IPS-NIHi7 (cell line): ENCODE results near the gene ZNF761.
"Not testable (repeated sequence)": the region's sequence is repeated elsewhere in the genome, so short reads cannot be mapped to it uniquely, and the experiment has no call there.

Experiments
- DNase-seq: peaks from one replicate; pipeline ENCODE4 v3.0.0; 2012; ENCODE audit warnings: mixed read lengths; ENCODE audit errors: extremely low spot score

ZNF761 gene

GRCh38 chr19:53460131-53460721, 28.4 kb downstream of the ZNF761 start:
- not testable (repeated sequence) for DNase-seq

- no peak for DNase-seq
Observed at GRCh38 chr19:53461866-53462265, 30.1 kb downstream of the ZNF761 start.

DNA sequence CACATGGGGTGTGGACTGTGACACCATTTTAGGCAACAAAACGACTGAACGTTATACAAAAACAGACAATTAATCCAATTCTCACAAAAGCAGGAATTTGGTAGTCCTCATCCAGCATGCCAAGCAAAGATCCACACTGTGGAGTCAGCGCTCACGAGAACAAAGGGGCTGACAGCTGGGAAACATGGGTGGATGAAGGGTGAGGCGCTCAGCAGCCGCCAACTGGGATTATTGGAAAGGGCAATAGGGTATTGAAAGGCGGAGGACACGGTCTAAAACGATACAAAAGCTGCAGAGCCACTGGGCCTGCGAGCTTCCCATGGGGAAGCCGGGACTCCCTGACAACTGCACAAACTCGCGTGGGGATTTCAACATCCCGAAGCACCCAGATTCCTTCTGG, 31.1 kb downstream of the ZNF761 start:
- no peak for DNase-seq

DNA sequence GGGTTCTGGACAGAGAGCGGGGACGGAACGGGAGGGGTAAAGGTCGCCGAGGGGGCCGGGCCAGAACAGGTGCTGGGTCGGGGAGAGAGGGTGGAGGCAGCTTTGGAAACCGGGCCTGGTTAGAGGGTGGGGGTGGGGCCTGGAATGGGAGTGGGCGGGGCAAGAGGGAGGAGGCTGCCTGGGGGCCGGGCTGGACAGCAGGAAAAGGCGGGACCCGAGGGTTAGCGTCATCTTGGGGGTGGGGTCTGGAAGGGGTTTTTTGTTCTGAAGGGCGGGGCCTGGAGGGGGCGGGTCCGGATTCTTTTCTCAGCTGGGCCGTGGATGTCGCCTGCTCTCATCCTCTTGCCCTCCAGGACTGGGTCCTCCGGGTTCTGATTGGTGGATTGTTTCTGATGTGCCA, 31.5 kb downstream of the ZNF761 start:
- peak; percentile 94 for DNase-seq

GRCh38 chr19:53466726-53467484, 35.1 kb downstream of the ZNF761 start:
- peak; percentile 26 for DNase-seq

GRCh38 chr19:53467485-53468262, 35.9 kb downstream of the ZNF761 start, which contains the start of gene ZNF813:
Gene ZNF813 (plus strand): TSS chr19:53467733. CDS start chr19:53483823, 16,090 bp downstream.
- DNase-seq = peak; percentile 92

- DNase-seq = not testable (repeated sequence)
Observed at GRCh38 chr19:53468628-53469027, 36.8 kb downstream of the ZNF761 start.

DNA sequence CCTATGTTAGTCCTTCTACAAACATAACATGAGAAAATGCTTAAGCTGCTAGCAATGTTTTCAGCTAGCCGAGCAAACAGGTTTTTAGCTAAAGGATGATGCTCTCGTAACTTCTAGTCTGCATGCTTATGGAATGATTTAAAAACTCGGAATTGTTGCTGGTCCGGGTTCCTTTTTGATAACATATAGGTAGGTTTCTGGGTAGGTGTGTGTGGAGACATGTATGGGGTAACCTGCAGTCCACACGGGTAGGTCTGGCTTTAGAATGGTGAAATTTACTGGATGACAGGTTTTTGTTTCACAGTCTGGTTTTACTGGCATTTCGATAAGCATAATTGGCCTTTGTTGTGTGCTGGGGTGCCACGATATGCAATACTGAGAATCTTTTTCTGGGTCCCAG, 40.1 kb downstream of the ZNF761 start:
- DNase-seq = no peak

DNA sequence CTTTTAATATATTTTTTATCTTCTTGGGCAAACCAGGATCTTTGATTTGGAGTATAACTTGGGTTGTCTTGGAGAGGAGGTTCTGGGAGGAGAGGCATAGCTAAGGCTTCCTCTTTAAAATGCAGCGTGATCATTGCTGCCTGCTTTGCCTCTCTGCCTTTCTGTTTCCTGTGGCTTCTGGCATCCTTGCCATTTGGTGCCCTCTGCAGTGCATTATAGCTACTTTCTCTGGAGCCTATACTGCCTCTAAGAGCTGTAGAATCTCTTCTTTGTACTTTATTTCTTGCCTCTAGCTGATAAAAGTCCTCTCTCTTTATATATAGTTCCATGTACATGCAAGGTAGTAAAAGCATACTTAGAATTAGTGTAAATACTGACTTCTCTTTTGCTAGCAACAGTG, 43.0 kb downstream of the ZNF761 start:
- peak; percentile 21 for DNase-seq

GRCh38 chr19:53475470-53475869, 43.7 kb downstream of the ZNF761 start:
- DNase-seq = not testable (repeated sequence)

DNA sequence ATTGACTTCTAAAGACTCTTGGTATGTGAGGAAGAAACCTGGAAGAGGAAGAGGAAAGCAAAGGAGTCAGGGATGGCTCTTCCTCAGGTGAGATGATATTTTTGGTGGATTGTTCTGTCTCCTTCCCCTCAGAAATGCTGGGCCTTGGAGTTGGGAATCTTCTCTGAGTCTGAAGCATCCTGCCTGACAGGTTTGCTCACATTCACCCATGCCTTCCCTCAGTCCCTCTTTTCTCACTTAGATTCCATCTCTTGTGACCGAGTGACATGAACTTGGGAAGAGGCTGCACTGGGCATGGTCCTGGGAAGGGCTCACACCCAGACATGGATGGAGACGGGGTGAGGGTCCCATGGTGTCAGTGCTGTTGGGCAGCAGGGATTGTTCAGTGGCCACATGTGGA, 52.0 kb downstream of the ZNF761 start:
- not testable (repeated sequence) for DNase-seq

- no peak for DNase-seq
Observed at GRCh38 chr19:53485046-53486004, 53.5 kb downstream of the ZNF761 start.

DNA sequence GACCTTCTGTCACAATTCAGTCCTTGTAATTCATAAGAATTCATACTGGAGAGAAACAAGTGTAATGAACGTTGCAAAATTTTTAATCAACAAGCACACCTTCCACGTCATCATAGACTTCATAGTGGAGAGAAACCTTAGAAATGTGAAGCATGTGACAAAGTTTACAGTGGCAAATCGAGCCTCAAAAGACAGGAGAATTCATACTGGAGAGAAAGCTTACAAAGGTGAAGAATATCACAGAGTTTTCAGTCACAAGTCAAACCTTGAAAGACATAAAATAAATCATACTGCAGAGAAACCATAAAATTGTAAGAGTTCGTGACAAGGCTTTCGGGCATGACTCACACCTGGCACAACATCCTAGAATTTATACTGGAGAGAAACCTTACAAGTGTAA, 60.4 kb downstream of the ZNF761 start:
- DNase-seq = no peak

GRCh38 chr19:53497311-53498023, 65.7 kb downstream of the ZNF761 start:
- DNase-seq = not testable (repeated sequence)

- DNase-seq = not testable (repeated sequence)
Observed at GRCh38 chr19:53498024-53498395, 66.2 kb downstream of the ZNF761 start.

- DNase-seq = not testable (repeated sequence)
Observed at GRCh38 chr19:53503151-53503550, 71.4 kb downstream of the ZNF761 start.

- not testable (repeated sequence) for DNase-seq
Observed at GRCh38 chr19:53503671-53504364, 72.0 kb downstream of the ZNF761 start.

GRCh38 chr19:53504365-53504703, 72.5 kb downstream of the ZNF761 start:
- not testable (repeated sequence) for DNase-seq

DNA sequence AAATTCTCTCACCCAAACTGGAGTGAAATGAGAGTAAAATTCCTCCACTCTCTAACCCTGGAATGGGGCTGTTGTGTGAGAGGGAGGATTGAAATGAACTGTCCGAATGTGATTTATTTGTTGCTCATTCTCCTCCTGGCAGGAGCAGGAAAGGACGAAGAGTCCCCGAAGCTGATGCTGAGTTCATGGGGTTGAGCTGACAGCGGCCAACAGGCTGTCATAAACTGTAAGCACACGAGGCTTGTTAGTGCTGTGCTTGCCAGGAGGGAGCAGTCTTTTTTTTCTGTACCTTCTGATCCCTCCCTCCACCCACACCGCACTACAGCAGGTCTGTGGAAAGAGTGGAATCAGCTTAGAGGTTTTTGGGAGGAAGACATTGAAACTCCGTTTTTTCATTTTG, 73.1 kb downstream of the ZNF761 start:
- DNase-seq = no peak

GRCh38 chr19:53506728-53507127, 74.9 kb downstream of the ZNF761 start:
- DNase-seq = no peak
